Activated gamma-delta T cell (primary cell): Measurements from ENCODE around the gene SKAP1.
"Not testable (repeated sequence)": the region's sequence is repeated elsewhere in the genome, so short reads cannot be mapped to it uniquely, and the experiment has no call there.

Experiments used
- DNase-seq: peaks from one replicate; lab custom pipeline; 2025; lab: John Stamatoyannopoulos, UW

The SKAP1 gene

GRCh38 chr17:48373130-48373830, 56.7 kb downstream of the SKAP1 start:
- no peak for DNase-seq

GRCh38 chr17:48368967-48369366, 61.0 kb downstream of the SKAP1 start:
- not testable (repeated sequence) for DNase-seq

- DNase-seq = no peak
Observed at GRCh38 chr17:48368352-48368908, 61.6 kb downstream of the SKAP1 start.

- no peak for DNase-seq
Observed at GRCh38 chr17:48363161-48363560, 66.9 kb downstream of the SKAP1 start.

- DNase-seq = not testable (repeated sequence)
Observed at GRCh38 chr17:48360861-48361633, 69.0 kb downstream of the SKAP1 start.

- DNase-seq = no peak
Observed at GRCh38 chr17:48357779-48358602, 72.0 kb downstream of the SKAP1 start.

- DNase-seq = no peak
Observed at GRCh38 chr17:48356866-48357265, 73.1 kb downstream of the SKAP1 start.

GRCh38 chr17:48352630-48353029, 77.4 kb downstream of the SKAP1 start:
- DNase-seq = no peak

GRCh38 chr17:48351911-48352332, 78.1 kb downstream of the SKAP1 start:
- no peak for DNase-seq

- no peak for DNase-seq
Observed at GRCh38 chr17:48348352-48348751, 81.7 kb downstream of the SKAP1 start.

GRCh38 chr17:48347177-48347576, 82.8 kb downstream of the SKAP1 start:
- DNase-seq = no peak

GRCh38 chr17:48344251-48344650, 85.8 kb downstream of the SKAP1 start:
- no peak for DNase-seq

- no peak for DNase-seq
Observed at GRCh38 chr17:48340916-48341315, 89.1 kb downstream of the SKAP1 start.

GRCh38 chr17:48338720-48339119, 91.3 kb downstream of the SKAP1 start:
- DNase-seq = no peak

- DNase-seq = not testable (repeated sequence)
Observed at GRCh38 chr17:48337903-48338302, 92.1 kb downstream of the SKAP1 start.

GRCh38 chr17:48336986-48337385, 93.0 kb downstream of the SKAP1 start:
- DNase-seq = no peak

GRCh38 chr17:48335858-48336500, 94.0 kb downstream of the SKAP1 start:
- no peak for DNase-seq

GRCh38 chr17:48335146-48335784, 94.7 kb downstream of the SKAP1 start:
- DNase-seq = no peak

- no peak for DNase-seq
Observed at GRCh38 chr17:48333034-48333530, 96.9 kb downstream of the SKAP1 start.

- no peak for DNase-seq
Observed at GRCh38 chr17:48330887-48331286, 99.1 kb downstream of the SKAP1 start.

GRCh38 chr17:48330421-48330820, 99.6 kb downstream of the SKAP1 start:
- no peak for DNase-seq
